NCI-H1417 (cell line): Measurements from ENCODE around the gene UNC79.

Source experiments
- DNase-seq, 3 experiments: peaks; one replicate each; lab custom pipeline; 2025; lab: John Stamatoyannopoulos, UW

Gene UNC79

DNA sequence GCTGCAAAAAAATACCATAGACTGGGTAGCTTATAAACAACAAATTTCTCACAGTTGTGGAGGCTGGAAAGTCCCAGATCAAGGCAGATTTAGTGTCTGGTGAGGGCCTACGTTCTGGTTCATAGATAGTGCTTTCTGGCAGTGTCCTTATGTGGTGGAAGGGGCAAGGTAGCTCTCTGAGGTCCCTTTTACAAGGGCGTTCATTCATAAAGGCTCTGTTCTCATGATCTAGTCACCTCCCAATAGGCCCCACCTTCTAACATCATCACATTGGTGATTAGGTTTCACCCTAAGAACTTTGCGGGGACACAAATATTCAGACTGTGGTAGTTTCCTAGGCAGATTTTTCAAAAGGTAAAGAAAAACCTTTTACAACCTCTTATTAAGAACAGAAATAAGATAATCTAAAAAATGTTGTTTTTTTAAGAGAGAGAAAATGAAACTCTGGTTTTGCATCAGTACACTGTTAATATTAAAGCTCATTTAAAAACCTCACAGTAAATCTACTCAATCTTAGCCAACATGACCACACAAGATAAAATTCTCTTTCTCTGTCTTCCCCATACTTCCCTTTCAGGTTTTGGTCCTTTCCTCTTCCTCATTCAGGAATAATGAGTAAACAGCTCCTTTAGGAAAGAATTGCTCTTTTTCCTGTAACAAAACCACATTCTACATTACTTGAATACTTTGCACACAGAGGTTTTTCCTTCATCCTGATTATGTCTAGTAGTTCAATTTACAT lies 117.5 kb downstream of the UNC79 start:
- no peak for DNase-seq

DNA sequence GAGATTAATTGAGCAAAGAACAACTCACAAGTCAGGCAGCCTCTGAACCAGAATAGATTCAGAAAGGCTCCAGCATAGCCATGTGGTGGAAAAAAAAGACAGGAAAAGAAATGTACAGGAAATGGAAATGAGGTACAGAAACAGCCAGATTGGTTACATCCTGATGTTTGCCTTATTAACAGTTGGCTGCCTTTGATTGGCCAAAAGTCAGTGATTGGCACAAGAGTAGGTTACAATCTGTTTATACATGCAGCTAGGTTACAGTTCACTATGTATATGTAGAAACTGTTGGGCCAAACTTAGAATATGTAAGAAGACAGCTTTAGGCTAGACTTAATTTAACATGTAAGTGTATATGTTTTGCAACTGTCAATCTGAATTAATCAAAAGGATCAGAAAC lies 118.9 kb downstream of the UNC79 start:
- no peak for DNase-seq

DNA sequence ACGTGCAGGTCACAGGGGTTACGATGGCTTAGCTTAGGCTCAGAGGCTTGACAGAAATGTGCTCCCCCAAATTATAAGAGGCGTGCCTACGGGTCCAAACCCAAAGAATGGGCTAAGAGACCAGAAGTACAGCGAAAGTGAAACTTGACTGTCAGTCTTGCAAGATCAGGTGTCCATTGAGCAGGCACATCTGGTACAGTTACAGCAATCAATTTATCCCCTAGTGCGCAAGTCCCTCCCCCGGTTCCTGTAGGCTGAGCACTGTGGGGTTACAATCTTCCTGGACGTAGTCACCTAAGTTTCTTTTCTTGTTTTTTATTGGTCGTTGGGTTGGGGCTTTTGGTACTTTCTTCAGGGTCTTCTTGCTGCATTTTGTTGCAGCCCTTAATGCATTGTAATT lies 134.2 kb downstream of the UNC79 start:
- no peak for DNase-seq

DNA sequence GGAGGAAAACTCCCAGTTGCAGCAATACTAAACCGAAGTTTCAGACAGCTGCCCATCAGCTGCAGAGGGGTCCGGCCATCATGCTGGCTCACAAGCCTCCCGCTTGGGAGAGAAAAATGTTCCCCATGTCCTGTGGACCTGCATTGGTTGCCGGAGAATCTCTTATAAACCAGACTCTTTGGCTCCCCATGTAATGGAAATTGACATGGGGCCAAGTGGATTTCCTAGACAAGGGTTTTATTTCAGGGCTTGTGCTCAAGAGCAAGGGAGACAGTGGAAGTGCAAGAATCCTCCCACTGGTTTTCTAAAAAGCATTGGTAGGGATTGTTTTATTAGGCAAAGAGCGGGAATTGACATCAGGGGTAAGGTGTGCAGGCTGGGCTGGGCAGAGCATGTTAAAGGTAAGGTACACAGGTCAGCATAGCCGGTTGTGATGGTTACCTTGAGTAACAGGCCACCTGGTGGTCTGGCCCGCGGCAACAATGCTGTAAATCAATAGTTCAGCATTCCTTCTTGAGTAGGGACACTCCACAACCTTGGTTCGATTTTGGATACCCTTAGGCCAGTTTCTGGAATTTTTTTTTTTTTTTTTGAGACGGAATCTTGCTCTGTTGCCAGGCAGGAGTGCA lies 135.4 kb downstream of the UNC79 start:
- DNase-seq, result no peak

DNA sequence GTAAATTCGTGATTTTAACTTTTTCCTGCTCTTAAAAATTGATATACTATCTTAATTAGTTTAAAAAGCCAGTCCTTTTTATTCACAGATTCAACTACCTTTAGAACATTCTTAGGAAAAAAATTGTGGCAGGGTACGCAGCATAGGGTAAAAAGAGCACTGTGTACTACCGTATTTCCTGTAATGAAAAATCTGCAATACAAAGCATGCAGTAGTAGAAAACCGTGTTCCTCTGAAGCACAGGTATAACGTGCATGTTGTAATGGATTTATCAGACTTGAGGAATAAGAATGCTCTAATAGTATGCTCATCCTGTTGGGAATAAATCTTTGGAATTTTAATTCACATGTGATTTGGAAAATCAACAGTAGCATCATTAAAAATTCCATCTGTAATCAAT lies 140.5 kb downstream of the UNC79 start:
- DNase-seq, result no peak

DNA sequence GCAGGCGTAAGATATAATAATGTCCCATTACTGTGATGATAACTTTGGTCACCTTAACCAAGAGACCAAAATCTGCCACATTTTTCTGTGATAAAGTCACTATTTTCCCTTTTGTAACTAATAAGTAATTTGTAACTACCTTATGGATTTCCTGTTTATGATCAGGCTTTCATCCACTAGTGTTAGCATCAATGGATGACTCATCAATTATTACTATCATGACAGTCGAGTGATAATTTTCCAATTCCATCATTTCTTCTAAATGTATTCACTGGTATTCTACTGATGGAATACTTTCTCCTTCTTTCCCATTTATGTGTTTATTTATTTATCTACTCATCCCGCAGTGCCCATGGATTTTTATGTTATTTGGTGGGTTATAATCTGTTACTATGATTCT lies 148.4 kb downstream of the UNC79 start:
- no peak for DNase-seq

DNA sequence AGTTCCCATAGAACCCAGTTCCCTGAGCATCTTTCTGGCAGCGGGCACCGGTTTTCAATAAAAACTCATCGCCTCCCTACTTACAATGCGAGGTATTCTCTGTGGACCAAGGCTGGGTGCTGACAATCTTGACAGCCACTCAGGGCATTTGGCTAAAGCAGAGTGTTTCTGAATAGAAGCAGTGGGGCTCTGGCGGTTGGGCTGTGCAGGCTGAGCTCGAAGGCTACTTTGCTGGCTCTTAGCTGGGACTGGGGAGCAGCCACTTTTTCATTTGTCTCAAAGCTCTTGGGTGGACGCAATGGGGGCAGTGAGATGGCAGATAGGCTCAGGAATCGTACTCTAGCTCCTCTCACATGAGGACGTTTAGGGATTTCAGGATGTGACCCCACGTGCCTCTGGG lies 151.8 kb downstream of the UNC79 start:
- DNase-seq, result no peak

DNA sequence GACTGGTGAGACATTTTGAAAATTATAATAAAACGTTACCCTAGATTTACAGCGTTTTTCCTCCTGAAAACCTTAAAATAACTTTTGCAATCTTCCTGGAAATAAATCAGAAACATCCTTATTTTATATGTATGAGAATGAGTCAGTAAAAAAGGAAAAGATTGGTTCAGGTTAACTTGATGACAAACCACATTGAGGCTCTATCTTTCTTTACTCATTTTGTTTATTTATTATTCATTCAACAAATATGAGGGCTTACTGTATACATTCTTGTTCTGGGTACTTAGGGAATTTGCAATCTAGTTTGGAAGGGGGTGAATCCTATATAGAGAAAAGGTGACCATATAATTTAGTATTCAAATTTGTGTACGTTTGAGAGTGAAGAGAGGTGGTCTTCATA lies 156.6 kb downstream of the UNC79 start:
- DNase-seq, result no peak

DNA sequence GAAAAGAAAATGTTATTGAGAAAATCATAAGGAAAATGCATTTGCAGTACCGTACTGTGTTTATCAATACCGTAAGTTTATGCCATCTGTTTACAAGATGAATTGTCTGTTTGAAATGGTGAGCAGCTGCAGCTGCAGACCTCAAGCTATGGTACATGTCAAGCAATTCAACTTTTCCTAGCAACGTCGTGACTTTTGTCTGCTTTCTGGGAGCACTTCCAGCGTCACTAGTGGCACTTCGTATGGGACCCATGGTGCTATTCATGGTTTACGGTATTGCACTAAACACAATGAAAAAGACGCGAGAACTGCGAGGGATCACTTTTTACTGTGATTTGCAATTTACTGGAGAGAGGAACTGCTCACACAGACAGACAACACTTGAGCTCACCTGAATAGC lies 160.8 kb downstream of the UNC79 start:
- no peak for DNase-seq

DNA sequence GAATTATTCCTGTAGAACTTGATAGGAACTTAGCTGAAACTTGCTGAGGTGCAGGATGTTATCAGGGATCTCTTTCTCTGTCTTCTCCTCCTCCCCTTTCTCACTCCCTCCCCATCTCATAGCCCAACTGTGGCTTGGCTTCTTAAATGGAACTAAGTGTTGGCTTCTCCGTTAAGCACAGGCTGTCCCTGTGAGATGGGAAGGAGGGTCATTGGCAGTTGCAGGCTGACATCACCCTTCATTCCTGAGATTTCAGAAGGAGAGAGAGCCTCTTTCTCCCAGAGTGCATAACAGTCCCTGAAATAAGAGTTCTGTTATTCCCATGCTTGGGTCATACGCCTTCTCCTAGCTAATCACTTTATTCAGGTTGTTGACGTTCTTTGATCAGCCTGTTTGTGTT lies 162.0 kb downstream of the UNC79 start:
- no peak for DNase-seq

DNA sequence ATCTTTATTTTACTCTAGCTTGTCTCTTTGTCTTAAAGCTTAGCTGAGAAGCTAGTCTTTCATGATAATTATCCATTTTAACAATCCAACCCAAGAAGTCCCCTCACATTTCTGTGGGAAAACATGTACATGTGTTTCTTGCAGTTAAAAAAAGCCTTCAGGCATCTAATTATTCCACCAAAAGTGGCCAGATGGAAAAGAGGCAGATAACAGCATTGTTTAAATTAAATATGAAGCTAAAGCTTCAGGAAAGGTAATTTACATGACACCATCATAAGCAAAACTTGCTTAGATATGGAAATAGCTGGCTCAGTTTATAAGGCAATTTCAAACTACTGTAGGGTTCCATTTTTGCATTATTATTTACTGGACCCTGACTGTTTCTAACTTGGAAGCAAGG lies 175.4 kb downstream of the UNC79 start:
- no peak for DNase-seq

DNA sequence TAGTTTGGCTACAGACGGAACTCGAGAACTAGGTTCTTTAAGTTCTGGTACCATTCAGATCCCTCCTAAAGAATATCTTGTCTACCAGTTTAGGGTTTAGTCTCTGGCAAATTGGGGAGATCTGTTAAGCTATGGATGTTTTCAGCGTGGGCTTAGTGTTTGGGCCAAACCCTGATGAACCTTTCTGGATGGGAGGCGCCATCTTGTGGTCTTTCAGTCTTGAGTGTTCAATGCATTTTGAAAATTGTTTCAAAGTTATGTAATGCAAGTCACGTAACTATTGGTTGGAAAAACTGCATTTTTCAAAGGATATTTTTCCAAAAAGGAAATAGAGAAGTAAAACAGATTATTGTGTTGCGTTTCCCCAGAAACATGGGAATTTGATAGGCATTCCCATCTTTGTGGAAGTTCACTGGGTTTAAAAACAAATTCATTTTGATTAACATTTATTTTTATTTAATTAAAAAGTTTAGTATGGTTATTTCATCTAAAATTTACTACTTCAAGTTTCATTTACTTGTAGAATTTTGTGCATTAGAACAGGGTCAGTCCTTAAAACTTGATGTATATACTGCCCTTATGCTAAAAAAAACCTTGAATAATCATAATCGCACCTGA lies 188.5 kb downstream of the UNC79 start:
- DNase-seq, result peak; percentile 30 to 77 (median 51)

DNA sequence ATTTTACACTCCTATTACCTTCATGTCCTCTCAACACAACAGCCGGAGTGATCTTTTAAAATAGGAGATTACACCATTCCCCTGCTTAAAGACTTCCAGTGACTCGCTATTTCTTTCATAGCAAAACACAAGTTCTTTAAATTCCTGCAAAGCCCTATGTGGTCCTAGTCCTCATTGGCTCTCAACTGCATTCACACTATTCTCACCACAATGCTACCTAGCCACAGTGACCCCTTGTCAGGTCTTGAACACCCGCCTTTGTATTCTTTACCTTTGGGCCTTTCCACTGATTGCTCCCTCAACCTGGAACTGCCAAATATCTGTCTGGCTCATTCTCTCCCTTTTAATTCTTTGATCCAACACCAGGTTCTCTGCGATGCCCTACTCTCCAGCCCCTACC lies 197.3 kb downstream of the UNC79 start:
- DNase-seq, result no peak

DNA sequence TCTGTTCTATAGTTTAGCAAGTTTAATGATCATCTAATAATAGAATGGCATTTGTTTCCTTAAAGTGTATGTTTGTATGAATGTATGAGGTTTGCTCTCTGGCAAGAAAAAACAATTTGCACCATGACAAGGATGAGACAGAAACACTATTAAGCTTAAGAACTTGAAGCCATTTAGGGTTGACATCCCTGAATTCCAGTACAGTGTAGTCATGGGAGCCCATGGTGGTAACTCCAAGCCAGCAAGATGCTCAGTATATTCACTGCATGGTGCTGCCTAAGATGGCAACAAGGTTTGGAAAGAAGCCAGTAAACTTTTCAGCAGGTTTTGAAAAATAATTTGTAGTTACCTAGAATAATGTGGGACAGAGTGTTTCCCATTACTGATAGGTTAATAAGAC lies 198.9 kb downstream of the UNC79 start:
- no peak for DNase-seq

DNA sequence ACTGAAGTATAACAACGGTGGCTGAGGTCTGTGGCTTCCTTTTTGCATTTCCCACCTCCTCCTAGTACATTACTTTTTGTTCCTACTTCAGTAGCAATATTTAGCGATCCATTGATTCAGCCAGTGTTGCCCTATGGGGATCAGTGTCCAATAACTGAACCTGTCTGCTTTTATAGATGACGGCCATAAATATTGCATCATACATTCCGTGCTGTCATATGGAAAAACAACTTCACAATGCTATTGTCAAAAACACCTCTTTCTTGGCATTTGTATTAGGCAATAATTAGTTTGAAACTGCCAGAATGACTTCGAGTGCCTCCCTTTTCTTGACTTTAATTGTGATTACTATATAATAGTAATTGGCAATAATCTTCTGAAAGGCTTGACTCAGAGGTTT lies 208.1 kb downstream of the UNC79 start:
- DNase-seq, result no peak

DNA sequence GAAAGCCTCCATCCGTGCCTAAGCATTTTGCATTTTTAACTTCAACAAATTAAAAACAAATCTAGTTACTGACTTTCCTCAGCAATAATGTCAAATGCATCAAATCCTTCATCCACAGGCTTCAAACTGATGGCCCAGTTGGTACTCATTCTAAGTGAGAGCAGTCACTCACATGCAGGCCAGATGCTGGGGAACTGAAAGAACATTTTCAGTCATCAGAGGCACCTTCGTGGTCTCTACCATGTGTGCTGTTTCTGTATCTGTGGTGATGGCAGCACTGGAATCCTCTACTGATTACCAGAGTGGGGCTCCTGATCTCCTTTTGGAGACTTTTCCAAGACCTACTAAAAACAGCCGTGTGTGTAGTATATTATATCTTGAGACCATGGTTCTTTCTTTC lies 212.4 kb downstream of the UNC79 start:
- no peak for DNase-seq

DNA sequence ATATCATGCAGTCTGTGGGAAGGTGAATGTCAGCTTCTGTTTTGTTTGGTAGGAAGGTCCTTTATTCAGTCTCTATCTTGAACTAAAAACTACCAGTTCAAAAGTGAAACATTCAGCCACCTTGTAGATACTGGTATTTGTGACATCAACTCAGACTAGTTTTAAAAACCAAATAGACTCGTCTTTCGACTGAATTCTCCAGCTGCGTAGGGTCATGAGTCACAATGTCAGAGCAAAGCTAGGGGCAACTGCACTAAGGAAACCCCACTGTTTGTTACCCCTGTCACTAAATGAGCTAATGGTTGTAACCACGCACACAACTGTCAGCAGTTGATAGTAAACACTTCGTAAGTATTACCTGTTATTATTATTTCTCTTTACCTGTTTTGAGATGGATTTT lies 212.9 kb downstream of the UNC79 start:
- DNase-seq, result no peak

DNA sequence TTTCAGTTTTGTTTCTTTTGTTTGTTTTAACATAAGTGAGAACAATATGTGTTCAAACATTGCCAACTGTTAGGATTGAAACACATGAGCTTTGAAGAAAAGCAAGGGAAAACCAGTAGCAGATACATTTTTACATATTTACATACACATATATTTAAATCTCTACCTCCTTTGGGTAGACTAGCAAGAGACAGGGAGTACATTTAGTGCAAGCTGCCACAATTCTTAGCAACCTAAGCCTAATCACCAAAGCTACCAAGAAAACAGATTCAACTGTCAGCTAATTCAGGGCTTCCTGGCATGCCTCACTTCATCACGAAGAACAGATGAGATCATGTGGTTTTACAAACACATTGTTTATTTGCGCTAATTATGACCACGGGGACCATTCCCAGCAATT lies 214.5 kb downstream of the UNC79 start:
- peak in 1 of 3 experiments; percentile 21 for DNase-seq

DNA sequence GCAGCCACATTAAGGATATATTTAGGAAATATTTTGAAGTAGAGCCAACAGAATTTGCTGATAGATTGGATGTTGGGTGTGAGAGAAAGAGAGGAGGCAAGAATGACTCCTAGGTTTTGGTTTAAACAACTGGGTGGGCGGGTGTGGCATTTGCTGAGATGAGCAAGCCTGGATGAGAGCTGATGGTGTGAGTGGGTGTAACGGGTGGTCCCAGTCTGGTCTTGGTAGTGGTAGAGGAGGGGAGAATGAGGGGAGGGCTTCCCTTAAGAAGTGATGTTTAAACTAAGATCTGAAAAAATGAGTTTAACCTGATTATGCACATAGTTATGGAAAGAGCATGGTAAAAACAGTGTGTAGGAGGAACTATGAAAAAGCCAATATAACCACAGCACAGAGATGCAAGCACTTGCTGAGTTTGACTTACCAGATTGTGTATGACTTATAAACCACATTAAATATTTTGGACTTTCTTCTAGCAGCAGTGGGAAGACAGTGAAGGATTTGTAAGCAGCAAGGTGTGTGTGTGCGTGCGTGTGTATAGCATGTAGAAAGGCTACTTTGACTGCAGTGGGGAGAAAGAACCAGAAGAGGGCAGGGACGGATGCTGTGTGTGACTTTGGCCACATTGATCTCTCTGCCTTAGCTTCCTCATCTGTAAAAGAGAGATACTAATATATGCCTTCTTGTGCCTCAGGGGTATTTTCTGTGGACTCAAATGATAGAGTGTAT lies 217.9 kb downstream of the UNC79 start:
- peak in 2 of 3 experiments; percentile 25 to 74 for DNase-seq

DNA sequence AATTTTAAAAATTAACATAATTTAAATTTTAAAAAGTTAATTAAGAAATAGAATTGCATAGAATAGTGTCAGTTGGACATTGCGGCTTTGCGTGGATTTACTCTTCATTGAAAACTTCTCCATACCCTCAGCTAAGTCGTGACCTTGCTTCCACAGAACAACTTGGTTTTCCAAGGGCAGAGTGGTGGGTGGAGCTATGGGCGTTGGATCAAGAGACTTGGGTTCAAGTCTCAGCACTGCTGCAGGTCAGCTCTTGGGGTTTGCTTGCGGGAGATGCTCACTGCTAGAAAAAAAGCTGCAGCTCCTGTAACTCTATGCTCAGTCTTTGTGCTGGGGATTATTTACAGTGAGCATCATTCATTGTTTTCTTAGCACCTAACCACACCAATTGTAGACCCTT lies 223.9 kb downstream of the UNC79 start:
- DNase-seq, result no peak

DNA sequence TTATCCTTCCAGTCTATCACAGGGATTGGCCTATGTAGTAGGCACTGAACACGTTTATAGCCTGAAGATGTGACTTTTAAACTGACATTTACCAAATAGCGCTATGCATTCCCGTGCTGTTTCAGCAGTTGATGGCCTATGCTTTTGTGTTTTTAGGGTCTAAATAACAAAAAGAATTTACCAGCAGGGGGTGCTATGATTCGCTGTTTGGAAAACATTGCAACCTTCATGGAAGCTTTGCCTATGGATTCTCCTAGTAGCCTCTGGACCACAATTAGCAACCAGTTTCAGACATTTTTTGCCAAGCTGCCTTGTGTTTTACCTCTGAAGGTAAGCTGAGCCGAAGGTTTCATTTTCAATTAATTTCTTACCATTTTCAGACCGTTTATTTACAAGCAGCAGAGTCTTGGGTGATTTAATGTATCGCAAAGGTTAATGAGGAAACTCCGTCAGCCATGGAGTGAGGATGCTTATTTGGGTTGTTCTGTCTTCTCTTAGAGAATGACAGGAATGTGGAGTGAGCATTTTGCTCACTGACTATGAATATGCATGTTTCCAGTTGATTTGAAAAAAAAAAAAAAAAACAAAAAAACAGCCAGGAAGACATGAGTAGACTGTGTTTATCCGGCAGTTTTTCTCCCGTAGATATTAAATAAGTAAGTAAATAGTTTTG lies 224.5 kb downstream of the UNC79 start:
- DNase-seq, result peak; percentile 45 to 88 (median 81)

DNA sequence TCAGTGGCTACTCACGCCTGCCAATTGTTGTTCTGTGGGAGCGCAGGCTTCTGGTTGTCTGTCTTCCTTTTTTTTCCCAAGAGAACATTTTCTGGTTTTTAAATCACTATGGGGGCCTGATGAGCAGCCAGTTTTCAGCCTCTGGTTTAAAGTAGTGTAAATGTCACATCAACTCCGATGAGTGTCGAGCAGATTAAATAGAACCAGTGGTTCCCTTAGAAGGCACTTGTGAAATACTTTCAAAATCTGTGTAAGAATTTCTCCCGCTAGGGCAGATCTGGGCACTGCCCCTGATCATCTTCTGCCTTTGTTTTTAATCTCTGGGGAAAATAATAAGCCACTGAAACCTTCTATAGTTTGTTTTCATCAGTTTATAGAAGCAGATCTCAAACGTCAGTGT lies 227.1 kb downstream of the UNC79 start:
- DNase-seq, result no peak
